HCT116 (cell line): ENCODE measurements around the gene SDF4. TPM values are rescaled to one million over a fixed set of nuclear protein-coding genes. Genes with fewer than 3 reads are reported as not detected.

Experiments
- ATAC-seq: fragments of 200-7000 bp; cut with Tn5 transposase; 2 replicates; pipeline ENCODE4 v1.9.1; 2020; ENCODE audit warnings: mild to moderate bottlenecking, moderate library complexity
- BruUV-seq: library from RNA; stranded (reverse); fragments of 400-500 nt; replicated peaks from 2 replicates; lab custom pipeline; 2021; lab: Mats Ljungman, UMichigan
- CTCF ChIA-PET: fragments of 300-600 bp; sonication (Branson Sonifier 250); formaldehyde crosslinking; loops from one replicate; lab custom pipeline; 2021; ENCODE audit warnings: antibody characterized with exemption; lab: Charles Lee
- POLR2A ChIA-PET: fragments of 300-600, 350-600 bp; sonication (Branson Sonifier 250); formaldehyde crosslinking; loops from one replicate; lab custom pipeline; 2021; ENCODE audit warnings: antibody characterized with exemption; lab: Charles Lee
- RAD21 ChIA-PET, 2 experiments: fragments of 300-600 bp; sonication (Branson Sonifier 250); formaldehyde crosslinking; loops; one replicate each; lab custom pipeline; 2023; ENCODE audit warnings: low total read pairs in 2 of 2; ENCODE audit not compliant: uncharacterized antibody in 2 of 2, unreplicated experiment in 2 of 2, low non-redundant PET in 1 of 2; lab: Charles Lee
- DNase-seq: peaks from one replicate; pipeline ENCODE4 v3.0.0-alpha.2; 2010; ENCODE audit warnings: low read depth, low spot score
- H2AFZ ChIP-seq: fragments of 200-600 bp; shearing (Covaris generic), sonication (generic); 2 replicates; pipeline ENCODE4 v1.6.1; 2017; ENCODE audit warnings: low read depth, mixed run types, mixed read lengths, antibody characterized with exemption, low read length; ENCODE audit not compliant: poor library complexity, severe bottlenecking
- H3K27ac ChIP-seq: 2 replicates; pipeline ENCODE4 v1.5.1; 2012; ENCODE audit warnings: low read depth, low read length
- H3K27me3 ChIP-seq: fragments of 200-600 bp; sonication (generic); 2 replicates; pipeline ENCODE4 v1.6.1; 2016; ENCODE audit warnings: mixed run types, low read length, mixed read lengths; ENCODE audit not compliant: insufficient read depth
- H3K36me3 ChIP-seq, 2 experiments: fragments of 200-500 bp in 1 of 2; fragments of 200-600 bp in 1 of 2; sonication (Bioruptor generic) in 1 of 2; sonication (generic) in 1 of 2; 2 replicates each; pipeline versions ENCODE4 v1.5.1 to v1.6.1; 2014 to 2016; ENCODE audit warnings: low read length in 2 of 2, inconsistent platforms in 1 of 2, mixed read lengths in 1 of 2, mixed run types in 1 of 2; ENCODE audit not compliant: insufficient read depth in 2 of 2, control insufficient read depth in 1 of 2
- H3K4me1 ChIP-seq, 2 experiments: fragments of 200-600 bp in 1 of 2; sonication (generic) in 1 of 2; 2 replicates each; pipeline versions ENCODE4 v1.5.1 to v1.6.1; 2012 to 2017; ENCODE audit warnings: low read length in 2 of 2, inconsistent platforms in 1 of 2, mild to moderate bottlenecking in 1 of 2, mixed read lengths in 1 of 2, mixed run types in 1 of 2, moderate library complexity in 1 of 2; ENCODE audit not compliant: insufficient read depth in 2 of 2, control insufficient read depth in 1 of 2
- H3K4me2 ChIP-seq: fragments of 200-600 bp; sonication (generic); 2 replicates; pipeline ENCODE4 v1.6.1; 2017; ENCODE audit warnings: mixed run types, low read length, mixed read lengths
- H3K4me3 ChIP-seq, 2 experiments: fragments of 200-600 bp in 1 of 2; sonication (generic) in 1 of 2; replicated peaks in 1 of 2; 2 replicates each; pipeline ENCODE4 v1.5.1; 2011 to 2016; ENCODE audit warnings: low read length in 2 of 2, control low read depth in 1 of 2, low read depth in 1 of 2, mild to moderate bottlenecking in 1 of 2, mixed read lengths in 1 of 2, mixed run types in 1 of 2
- H3K79me2 ChIP-seq: fragments of 200-600 bp; sonication (generic); 2 replicates; pipeline ENCODE4 v1.6.1; 2017; ENCODE audit warnings: mild to moderate bottlenecking, mixed run types, low read length, moderate library complexity, mixed read lengths; ENCODE audit not compliant: insufficient read depth
- H3K9ac ChIP-seq: fragments of 200-600 bp; sonication (generic); 2 replicates; pipeline ENCODE4 v1.6.1; 2016; ENCODE audit warnings: low read length, mixed read lengths
- H3K9me2 ChIP-seq: fragments of 200-600 bp; sonication (generic), shearing (Covaris generic); 2 replicates; pipeline ENCODE4 v1.6.1; 2017; ENCODE audit warnings: mixed run types, mild to moderate bottlenecking, moderate library complexity; ENCODE audit not compliant: insufficient read depth
- H3K9me3 ChIP-seq, 2 experiments: fragments of 200-500 bp in 1 of 2; fragments of 200-600 bp in 1 of 2; sonication (Bioruptor generic) in 1 of 2; sonication (generic) in 1 of 2; 2 replicates each; pipeline ENCODE4 v1.6.1; 2014 to 2017; ENCODE audit warnings: low read length in 2 of 2, mixed read lengths in 2 of 2, inconsistent platforms in 1 of 2, low read depth in 1 of 2, mild to moderate bottlenecking in 1 of 2, mixed run types in 1 of 2, moderate library complexity in 1 of 2; ENCODE audit not compliant: control insufficient read depth in 1 of 2, insufficient read depth in 1 of 2
- H4K20me1 ChIP-seq: fragments of 200-600 bp; sonication (generic), shearing (Covaris generic); 2 replicates; pipeline ENCODE4 v1.6.1; 2017; ENCODE audit warnings: mixed run types, mild to moderate bottlenecking, moderate library complexity; ENCODE audit not compliant: insufficient read depth
- ATF3 ChIP-seq: IDR thresholded peaks from 2 replicates; pipeline ENCODE4 v1.6.1; 2012
- CBX3 ChIP-seq: IDR thresholded peaks from 2 replicates; pipeline ENCODE4 v1.6.1; 2012; ENCODE audit warnings: low read depth
- CEBPB ChIP-seq: IDR thresholded peaks from 2 replicates; pipeline ENCODE4 v1.6.1; 2012; ENCODE audit warnings: low read depth
- EGR1 ChIP-seq: IDR thresholded peaks from 2 replicates; pipeline ENCODE4 v1.6.1; 2012; ENCODE audit warnings: low read depth
- EZH2 ChIP-seq: fragments of 200-600 bp; sonication (generic); IDR thresholded peaks from 2 replicates; pipeline ENCODE4 v1.6.1; 2017; ENCODE audit warnings: antibody characterized with exemption, mixed run types
- FOSL1 ChIP-seq: IDR thresholded peaks from 2 replicates; pipeline ENCODE4 v1.6.1; 2012; ENCODE audit warnings: low read depth
- MAX ChIP-seq: IDR thresholded peaks from 2 replicates; pipeline ENCODE4 v1.6.1; 2012
- SIN3A ChIP-seq: IDR thresholded peaks from 2 replicates; pipeline ENCODE4 v1.6.1; 2012; ENCODE audit warnings: low read depth
- SP1 ChIP-seq: IDR thresholded peaks from 2 replicates; pipeline ENCODE4 v1.6.1; 2012; ENCODE audit warnings: low read depth
- SRF ChIP-seq: IDR thresholded peaks from 2 replicates; pipeline ENCODE4 v1.6.1; 2012; ENCODE audit warnings: low read depth
- YY1 ChIP-seq: IDR thresholded peaks from 2 replicates; pipeline ENCODE4 v1.6.1; 2011; ENCODE audit warnings: low read length, low read depth, moderate library complexity, mild to moderate bottlenecking; ENCODE audit not compliant: insufficient replicate concordance; ENCODE audit errors: extremely low read depth
- ZFX ChIP-seq: fragments of 450-650 bp; IDR thresholded peaks from 2 replicates; pipeline ENCODE4 v1.6.1; 2017
- ZNF274 ChIP-seq: fragments of 200-500 bp; sonication (Bioruptor generic); IDR thresholded peaks from 2 replicates; pipeline ENCODE4 v1.6.1; 2014; ENCODE audit warnings: mild to moderate bottlenecking, low read depth, low read length, inconsistent platforms
- intact Hi-C: fragments of 100-400 bp; cut with micrococcal nuclease; formaldehyde crosslinking; loops from 2 replicates; pipeline ENCODE4 v1.10.0; 2022
- total RNA-seq: library from RNA; stranded (reverse); gene quantifications from one replicate; pipeline ENCODE4 v1.2.1, GENCODE V29; 2021; ENCODE audit not compliant: unreplicated experiment

Gene SDF4
- total RNA-seq, 1 experiment from 2014 or later = 133 TPM

GRCh38 chr1:1253314-1253713 is 21.5 kb upstream of the SDF4 start:
- ATAC-seq (no peak), DNase-seq (no peak)
- no peak for TF ChIP-seq MAX
- no peak for TF ChIP-seq SP1
- no peak for TF ChIP-seq ZNF274
- no peak for TF ChIP-seq SRF
- TF ChIP-seq FOSL1 = no peak
- TF ChIP-seq EZH2 = no peak
- no peak for TF ChIP-seq CEBPB
- TF ChIP-seq CBX3 = no peak
- TF ChIP-seq YY1 = no peak
- TF ChIP-seq SIN3A = no peak
- TF ChIP-seq ATF3 = no peak
- TF ChIP-seq ZFX = no peak
- TF ChIP-seq EGR1 = no peak
- H3K4me2 ChIP-seq = no peak overlapping the region
- no peak overlapping the region for H3K27ac ChIP-seq
- no peaks in the 10 kb centered on the region; the same call in 1 of the 2 replicates for H3K79me2 ChIP-seq
- peaks cover 11 to 24% of the 10 kb centered on the region in 2 experiments; a peak in 3 of 4 replicates for H3K36me3 ChIP-seq
- no TSS peak for BruUV-seq
- H3K4me3 ChIP-seq = no peak overlapping the region
- intact Hi-C loops = no loop called here
- H2AFZ ChIP-seq = no peak overlapping the region
- ChIA-PET RAD21 (no interaction called here), POLR2A (no interaction called here), CTCF (no interaction called here)
- H3K9me3 ChIP-seq = no peaks in the 10 kb centered on the region
- H4K20me1 ChIP-seq = no peaks in the 10 kb centered on the region
- peaks cover 4 to 8% of the 10 kb centered on the region in 2 experiments; a peak in 3 of 4 replicates for H3K4me1 ChIP-seq
- no peaks in the 10 kb centered on the region for H3K27me3 ChIP-seq
- H3K9me2 ChIP-seq = no peaks in the 10 kb centered on the region
- no peak overlapping the region for H3K9ac ChIP-seq
